Measurements from ENCODE around the gene PRUNE2.
"Not testable (repeated sequence)": the region's sequence is repeated elsewhere in the genome, so short reads cannot be mapped to it uniquely, and the experiment has no call there.

The PRUNE2 gene

GRCh38 chr9:76866689-76867088 lies 39.2 kb downstream of the PRUNE2 start:
- no peak for DNase-seq

- DNase-seq = no peak
Observed at GRCh38 chr9:76863832-76864231, 42.1 kb downstream of the PRUNE2 start.

GRCh38 chr9:76859860-76860259 lies 46.1 kb downstream of the PRUNE2 start:
- no peak for DNase-seq

GRCh38 chr9:76858248-76858647 lies 47.7 kb downstream of the PRUNE2 start:
- not testable (repeated sequence) for DNase-seq

GRCh38 chr9:76856016-76856415 lies 49.9 kb downstream of the PRUNE2 start:
- no peak for DNase-seq

GRCh38 chr9:76855015-76855414 lies 50.9 kb downstream of the PRUNE2 start:
- DNase-seq = no peak

GRCh38 chr9:76852026-76852425 lies 53.9 kb downstream of the PRUNE2 start:
- no peak for DNase-seq

- no peak for DNase-seq
Observed at GRCh38 chr9:76846297-76846696, 59.6 kb downstream of the PRUNE2 start.

- DNase-seq = no peak
Observed at GRCh38 chr9:76845254-76845653, 60.7 kb downstream of the PRUNE2 start.

GRCh38 chr9:76835571-76836283 lies 70.2 kb downstream of the PRUNE2 start:
- no peak for DNase-seq

GRCh38 chr9:76828447-76828846 lies 77.5 kb downstream of the PRUNE2 start:
- DNase-seq = no peak

- no peak for DNase-seq
Observed at GRCh38 chr9:76827296-76828080, 78.4 kb downstream of the PRUNE2 start.

GRCh38 chr9:76820431-76820830 lies 85.5 kb downstream of the PRUNE2 start:
- no peak for DNase-seq

- peak in 1 of 3 experiments; percentile 20 for DNase-seq
Observed at GRCh38 chr9:76818271-76818670, 87.6 kb downstream of the PRUNE2 start.

GRCh38 chr9:76817489-76817888 lies 88.4 kb downstream of the PRUNE2 start:
- DNase-seq = no peak

- DNase-seq = peak in 2 of 3 experiments; percentile 82 to 96
Observed at GRCh38 chr9:76812591-76812990, 93.3 kb downstream of the PRUNE2 start.

- peak; percentile 19 to 91 (median 65) for DNase-seq
Observed at GRCh38 chr9:76810377-76810957, 95.4 kb downstream of the PRUNE2 start.

- DNase-seq = no peak
Observed at GRCh38 chr9:76808636-76809035, 97.3 kb downstream of the PRUNE2 start.

GRCh38 chr9:76803762-76804161 lies 102.2 kb downstream of the PRUNE2 start:
- no peak for DNase-seq

GRCh38 chr9:76803083-76803482 lies 102.8 kb downstream of the PRUNE2 start:
- DNase-seq = no peak

GRCh38 chr9:76800901-76801300 lies 105.0 kb downstream of the PRUNE2 start:
- no peak for DNase-seq

GRCh38 chr9:76799473-76799872 lies 106.4 kb downstream of the PRUNE2 start:
- no peak for DNase-seq

- no peak for DNase-seq
Observed at GRCh38 chr9:76798527-76798926, 107.4 kb downstream of the PRUNE2 start.

- no peak for DNase-seq
Observed at GRCh38 chr9:76796296-76796695, 109.6 kb downstream of the PRUNE2 start.
